HepG2 (cell line): ENCODE data around the gene RIPOR3. TPM values are rescaled to one million over a fixed set of nuclear protein-coding genes. Genes with fewer than 3 reads are reported as not detected.
A peak's percentile ranks its signal among the peaks of the same experiment; 100 is the strongest.

Experiments used
- GPN1 ChIP-seq: sonication (generic); formaldehyde crosslinking; IDR thresholded peaks from 2 replicates; pipeline ENCODE4 v1.5.1; 2020; ENCODE audit warnings: missing genetic modification reagents, borderline replicate concordance
- HNF4G ChIP-seq, 2 experiments: sonication (generic) in 1 of 2; formaldehyde crosslinking in 1 of 2; IDR thresholded peaks; 2 replicates each; pipeline versions ENCODE4 v1.4.0 to v1.6.1; 2011 to 2020; ENCODE audit warnings: borderline replicate concordance in 2 of 2, low read depth in 2 of 2, mild to moderate bottlenecking in 2 of 2, low read length in 1 of 2, missing genetic modification reagents in 1 of 2, moderate library complexity in 1 of 2
- SAP130 ChIP-seq: IDR thresholded peaks from 2 replicates; pipeline ENCODE4 v1.6.1; 2016; ENCODE audit warnings: low read depth
- SOX13 ChIP-seq, 3 experiments: fragments of 450-650 bp in 1 of 3; sonication (generic) in 1 of 3; formaldehyde crosslinking in 1 of 3; IDR thresholded peaks in 2 of 3; conservative IDR thresholded peaks in 1 of 3; 2 replicates each; pipeline versions ENCODE4 v1.5.0 to v1.6.1; 2016 to 2020; ENCODE audit warnings: antibody characterized with exemption in 1 of 3, mild to moderate bottlenecking in 1 of 3, missing compliant biosample characterization in 1 of 3, missing genetic modification reagents in 1 of 3, moderate library complexity in 1 of 3
- ZBTB42 ChIP-seq: sonication (generic); formaldehyde crosslinking; IDR thresholded peaks from 2 replicates; pipeline ENCODE4 v1.5.0; 2020; ENCODE audit warnings: mild to moderate bottlenecking, missing genetic modification reagents
- ZKSCAN1 ChIP-seq: fragments of 150-350 bp; IDR thresholded peaks from 2 replicates; pipeline ENCODE4 v1.6.1; 2014; ENCODE audit warnings: low read length
- ZNF30 ChIP-seq: sonication (generic); formaldehyde crosslinking; IDR thresholded peaks from 2 replicates; pipeline ENCODE4 v1.5.0; 2020; ENCODE audit warnings: mild to moderate bottlenecking, missing genetic modification reagents
- polyA plus RNA-seq, 8 experiments: library from polyadenylated mRNA; depleted of rRNA in 3 of 8; stranded (reverse) in 7 of 8; unstranded in 1 of 8; fragments of >200 nt; fragmentation: Illumina TruSeq in 4 of 8; extraction: Trizol in 4 of 8; gene quantifications; 2 replicates each; pipeline versions ENCODE4 v1.2.1 to v1.2.3, GENCODE V29; 2011 to 2016; ENCODE audit warnings: low read depth in 4 of 8, missing spikeins in 1 of 8, mixed read lengths in 1 of 8; ENCODE audit not compliant: insufficient read depth in 1 of 8
- total RNA-seq, 5 experiments: library from RNA; depleted of rRNA; stranded (reverse); fragments of >200 nt; fragmentation: Illumina TruSeq; extraction: Trizol; gene quantifications; 2 replicates each; pipeline ENCODE4 v1.2.3, GENCODE V29; 2016; ENCODE audit warnings: low read depth in 1 of 5
- TF ChIP-seq, protein P1 (sequence below): sonication (generic); formaldehyde crosslinking; IDR thresholded peaks from 2 replicates; pipeline ENCODE4 v1.5.1; 2020; ENCODE audit warnings: mild to moderate bottlenecking, missing genetic modification reagents, moderate library complexity
- TF ChIP-seq, protein P2 (sequence below): sonication (generic); formaldehyde crosslinking; IDR thresholded peaks from 2 replicates; pipeline ENCODE4 v1.5.0; 2020; ENCODE audit warnings: missing genetic modification reagents, mild to moderate bottlenecking, borderline replicate concordance
- TF ChIP-seq, protein P3 (sequence below): IDR thresholded peaks from 2 replicates; pipeline ENCODE4 v1.6.1; 2018; ENCODE audit warnings: missing genetic modification reagents, mild to moderate bottlenecking, missing compliant biosample characterization
- TF ChIP-seq, protein P4 (sequence below): sonication (generic); formaldehyde crosslinking; IDR thresholded peaks from 2 replicates; pipeline ENCODE4 v1.4.0; 2020; ENCODE audit warnings: mild to moderate bottlenecking, low read depth, missing genetic modification reagents
- TF ChIP-seq, protein P5 (sequence below): sonication (generic); formaldehyde crosslinking; IDR thresholded peaks from 2 replicates; pipeline ENCODE4 v1.5.0; 2020; ENCODE audit warnings: missing genetic modification reagents
- TF ChIP-seq, protein P6 (sequence below): sonication (generic); formaldehyde crosslinking; IDR thresholded peaks from 2 replicates; pipeline ENCODE4 v1.5.1; 2020; ENCODE audit warnings: mild to moderate bottlenecking, moderate library complexity, missing genetic modification reagents
- TF ChIP-seq, protein P7 (sequence below): sonication (generic); formaldehyde crosslinking; IDR thresholded peaks from 2 replicates; pipeline ENCODE4 v1.5.0; 2020; ENCODE audit warnings: missing genetic modification reagents, mild to moderate bottlenecking, borderline replicate concordance

The RIPOR3 gene
- total and polyA plus RNA-seq, 2 of the 13 experiments (the other 11 are each of a cell fraction or from before 2014, with no cell fraction given) = 0.18 TPM; not detected in 1

DNA sequence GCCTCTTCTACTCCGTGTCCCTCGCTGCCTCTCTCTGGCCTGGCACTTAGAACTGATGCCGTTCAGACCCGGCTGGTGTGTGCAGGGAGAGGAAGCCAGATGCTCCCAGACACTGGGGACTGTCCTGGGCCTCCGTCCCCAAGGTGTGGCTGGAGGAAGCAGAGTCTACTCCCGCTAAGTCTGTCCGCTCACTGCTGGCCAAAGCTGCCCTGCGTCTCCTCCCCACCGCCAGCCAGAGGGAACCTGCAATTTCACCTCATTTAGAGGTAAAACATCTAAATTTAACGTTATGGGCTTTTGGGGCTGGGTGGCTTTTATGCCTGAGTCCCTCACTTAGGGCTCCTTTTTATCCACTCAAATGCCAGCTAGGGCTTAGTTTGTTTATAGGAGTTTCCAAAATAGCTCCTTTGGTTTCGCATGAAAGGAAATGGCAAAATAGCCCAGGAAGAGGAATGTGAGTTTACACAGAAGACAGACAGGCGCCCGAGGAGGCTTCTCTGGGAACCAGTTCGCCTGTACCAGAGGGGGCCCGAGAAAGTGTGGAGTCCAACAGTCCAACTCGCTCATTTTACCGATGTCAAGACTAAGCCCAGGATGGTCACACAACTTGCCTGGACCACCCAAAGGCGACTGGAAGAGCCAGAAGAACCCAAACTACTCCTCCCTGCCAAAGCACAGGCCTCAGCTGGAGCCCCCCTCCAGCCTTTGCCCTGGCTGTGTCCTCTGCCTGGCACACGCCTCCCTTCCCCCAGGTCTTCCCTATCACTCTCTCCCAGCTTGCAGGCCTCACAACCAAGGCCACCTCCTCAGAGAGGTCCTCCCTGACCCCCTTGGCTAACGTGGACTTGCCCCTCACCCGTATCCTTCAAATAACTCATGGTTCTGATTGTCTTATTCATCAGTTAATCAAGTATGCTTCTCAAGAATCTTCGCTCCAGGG lies 54.5 kb downstream of the RIPOR3 start (continued):
- TF ChIP-seq, protein P1, sequence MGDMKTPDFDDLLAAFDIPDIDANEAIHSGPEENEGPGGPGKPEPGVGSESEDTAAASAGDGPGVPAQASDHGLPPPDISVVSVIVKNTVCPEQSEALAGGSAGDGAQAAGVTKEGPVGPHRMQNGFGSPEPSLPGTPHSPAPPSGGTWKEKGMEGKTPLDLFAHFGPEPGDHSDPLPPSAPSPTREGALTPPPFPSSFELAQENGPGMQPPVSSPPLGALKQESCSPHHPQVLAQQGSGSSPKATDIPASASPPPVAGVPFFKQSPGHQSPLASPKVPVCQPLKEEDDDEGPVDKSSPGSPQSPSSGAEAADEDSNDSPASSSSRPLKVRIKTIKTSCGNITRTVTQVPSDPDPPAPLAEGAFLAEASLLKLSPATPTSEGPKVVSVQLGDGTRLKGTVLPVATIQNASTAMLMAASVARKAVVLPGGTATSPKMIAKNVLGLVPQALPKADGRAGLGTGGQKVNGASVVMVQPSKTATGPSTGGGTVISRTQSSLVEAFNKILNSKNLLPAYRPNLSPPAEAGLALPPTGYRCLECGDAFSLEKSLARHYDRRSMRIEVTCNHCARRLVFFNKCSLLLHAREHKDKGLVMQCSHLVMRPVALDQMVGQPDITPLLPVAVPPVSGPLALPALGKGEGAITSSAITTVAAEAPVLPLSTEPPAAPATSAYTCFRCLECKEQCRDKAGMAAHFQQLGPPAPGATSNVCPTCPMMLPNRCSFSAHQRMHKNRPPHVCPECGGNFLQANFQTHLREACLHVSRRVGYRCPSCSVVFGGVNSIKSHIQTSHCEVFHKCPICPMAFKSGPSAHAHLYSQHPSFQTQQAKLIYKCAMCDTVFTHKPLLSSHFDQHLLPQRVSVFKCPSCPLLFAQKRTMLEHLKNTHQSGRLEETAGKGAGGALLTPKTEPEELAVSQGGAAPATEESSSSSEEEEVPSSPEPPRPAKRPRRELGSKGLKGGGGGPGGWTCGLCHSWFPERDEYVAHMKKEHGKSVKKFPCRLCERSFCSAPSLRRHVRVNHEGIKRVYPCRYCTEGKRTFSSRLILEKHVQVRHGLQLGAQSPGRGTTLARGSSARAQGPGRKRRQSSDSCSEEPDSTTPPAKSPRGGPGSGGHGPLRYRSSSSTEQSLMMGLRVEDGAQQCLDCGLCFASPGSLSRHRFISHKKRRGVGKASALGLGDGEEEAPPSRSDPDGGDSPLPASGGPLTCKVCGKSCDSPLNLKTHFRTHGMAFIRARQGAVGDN = 0 out of 2 replicates have a peak, but pooled peaks have one; percentile 14
- TF ChIP-seq GPN1 (CRISPR knock-in tag) (peak; percentile 8; the same call in 1 of the 2 replicates), HNF4G (IDR thresholded peaks at IDR 0.05; ENCODE audit: borderline replicate concordance, low read depth, low read length) (0 out of 2 replicates have a peak, but pooled peaks have one; percentile 4), HNF4G (CRISPR knock-in tag; IDR thresholded peaks at IDR 0.05; ENCODE audit: borderline replicate concordance, low read depth) (no peak), ZNF30 (CRISPR knock-in tag) (no peak), ZKSCAN1 (no peak), ZBTB42 (CRISPR knock-in tag) (no peak), SAP130 (CRISPR knock-in tag) (no peak; the same call in 1 of the 2 replicates), SOX13 (IDR thresholded peaks at IDR 0.05) (no peak), SOX13 (CRISPR knock-in tag; conservative IDR thresholded peaks at IDR 0.05 in 1 of 2, IDR thresholded peaks at IDR 0.05 in 1 of 2) (no peak)
- TF ChIP-seq, protein P2, sequence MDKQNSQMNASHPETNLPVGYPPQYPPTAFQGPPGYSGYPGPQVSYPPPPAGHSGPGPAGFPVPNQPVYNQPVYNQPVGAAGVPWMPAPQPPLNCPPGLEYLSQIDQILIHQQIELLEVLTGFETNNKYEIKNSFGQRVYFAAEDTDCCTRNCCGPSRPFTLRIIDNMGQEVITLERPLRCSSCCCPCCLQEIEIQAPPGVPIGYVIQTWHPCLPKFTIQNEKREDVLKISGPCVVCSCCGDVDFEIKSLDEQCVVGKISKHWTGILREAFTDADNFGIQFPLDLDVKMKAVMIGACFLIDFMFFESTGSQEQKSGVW = no peak
- TF ChIP-seq, protein P3, sequence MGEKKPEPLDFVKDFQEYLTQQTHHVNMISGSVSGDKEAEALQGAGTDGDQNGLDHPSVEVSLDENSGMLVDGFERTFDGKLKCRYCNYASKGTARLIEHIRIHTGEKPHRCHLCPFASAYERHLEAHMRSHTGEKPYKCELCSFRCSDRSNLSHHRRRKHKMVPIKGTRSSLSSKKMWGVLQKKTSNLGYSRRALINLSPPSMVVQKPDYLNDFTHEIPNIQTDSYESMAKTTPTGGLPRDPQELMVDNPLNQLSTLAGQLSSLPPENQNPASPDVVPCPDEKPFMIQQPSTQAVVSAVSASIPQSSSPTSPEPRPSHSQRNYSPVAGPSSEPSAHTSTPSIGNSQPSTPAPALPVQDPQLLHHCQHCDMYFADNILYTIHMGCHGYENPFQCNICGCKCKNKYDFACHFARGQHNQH (CRISPR knock-in tag) = no peak
- TF ChIP-seq, protein P4, sequence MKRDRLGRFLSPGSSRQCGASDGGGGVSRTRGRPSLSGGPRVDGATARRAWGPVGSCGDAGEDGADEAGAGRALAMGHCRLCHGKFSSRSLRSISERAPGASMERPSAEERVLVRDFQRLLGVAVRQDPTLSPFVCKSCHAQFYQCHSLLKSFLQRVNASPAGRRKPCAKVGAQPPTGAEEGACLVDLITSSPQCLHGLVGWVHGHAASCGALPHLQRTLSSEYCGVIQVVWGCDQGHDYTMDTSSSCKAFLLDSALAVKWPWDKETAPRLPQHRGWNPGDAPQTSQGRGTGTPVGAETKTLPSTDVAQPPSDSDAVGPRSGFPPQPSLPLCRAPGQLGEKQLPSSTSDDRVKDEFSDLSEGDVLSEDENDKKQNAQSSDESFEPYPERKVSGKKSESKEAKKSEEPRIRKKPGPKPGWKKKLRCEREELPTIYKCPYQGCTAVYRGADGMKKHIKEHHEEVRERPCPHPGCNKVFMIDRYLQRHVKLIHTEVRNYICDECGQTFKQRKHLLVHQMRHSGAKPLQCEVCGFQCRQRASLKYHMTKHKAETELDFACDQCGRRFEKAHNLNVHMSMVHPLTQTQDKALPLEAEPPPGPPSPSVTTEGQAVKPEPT (CRISPR knock-in tag) = peak; percentile 44
- TF ChIP-seq, protein P5, sequence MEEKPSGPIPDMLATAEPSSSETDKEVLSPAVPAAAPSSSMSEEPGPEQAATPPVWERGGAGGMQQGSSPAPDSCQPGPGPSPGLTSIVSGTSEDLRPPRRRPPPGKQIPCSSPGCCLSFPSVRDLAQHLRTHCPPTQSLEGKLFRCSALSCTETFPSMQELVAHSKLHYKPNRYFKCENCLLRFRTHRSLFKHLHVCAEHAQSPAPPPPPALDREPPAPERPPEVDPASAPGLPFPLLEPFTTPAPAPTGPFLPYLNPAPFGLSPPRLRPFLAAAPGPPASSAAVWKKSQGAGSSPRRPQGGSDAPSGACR (CRISPR knock-in tag) = 0 out of 2 replicates have a peak, but pooled peaks have one; percentile 9
- TF ChIP-seq, protein P6, sequence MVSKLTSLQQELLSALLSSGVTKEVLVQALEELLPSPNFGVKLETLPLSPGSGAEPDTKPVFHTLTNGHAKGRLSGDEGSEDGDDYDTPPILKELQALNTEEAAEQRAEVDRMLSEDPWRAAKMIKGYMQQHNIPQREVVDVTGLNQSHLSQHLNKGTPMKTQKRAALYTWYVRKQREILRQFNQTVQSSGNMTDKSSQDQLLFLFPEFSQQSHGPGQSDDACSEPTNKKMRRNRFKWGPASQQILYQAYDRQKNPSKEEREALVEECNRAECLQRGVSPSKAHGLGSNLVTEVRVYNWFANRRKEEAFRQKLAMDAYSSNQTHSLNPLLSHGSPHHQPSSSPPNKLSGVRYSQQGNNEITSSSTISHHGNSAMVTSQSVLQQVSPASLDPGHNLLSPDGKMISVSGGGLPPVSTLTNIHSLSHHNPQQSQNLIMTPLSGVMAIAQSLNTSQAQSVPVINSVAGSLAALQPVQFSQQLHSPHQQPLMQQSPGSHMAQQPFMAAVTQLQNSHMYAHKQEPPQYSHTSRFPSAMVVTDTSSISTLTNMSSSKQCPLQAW (CRISPR knock-in tag) = peak; percentile 40; the same call in 1 of the 2 replicates
- TF ChIP-seq, protein P7, sequence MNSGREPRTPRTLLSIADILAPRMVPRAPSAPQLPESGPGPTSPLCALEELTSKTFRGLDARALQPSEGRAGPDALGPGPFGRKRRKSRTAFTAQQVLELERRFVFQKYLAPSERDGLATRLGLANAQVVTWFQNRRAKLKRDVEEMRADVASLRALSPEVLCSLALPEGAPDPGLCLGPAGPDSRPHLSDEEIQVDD (CRISPR knock-in tag) = 0 out of 2 replicates have a peak, but pooled peaks have one; percentile 80
